GM19351 (cell line): Measurements from ENCODE around the gene POLR1C.
"Not testable (repeated sequence)": the region's sequence is repeated elsewhere in the genome, so short reads cannot be mapped to it uniquely, and the experiment has no call there.

ENCODE experiments used
- ATAC-seq: cut with Tn5 transposase; IDR thresholded peaks from one replicate; pipeline ENCODE4 v1.9.1; 2021; ENCODE audit warnings: mild to moderate bottlenecking, moderate library complexity; ENCODE audit not compliant: unreplicated experiment

POLR1C gene

DNA sequence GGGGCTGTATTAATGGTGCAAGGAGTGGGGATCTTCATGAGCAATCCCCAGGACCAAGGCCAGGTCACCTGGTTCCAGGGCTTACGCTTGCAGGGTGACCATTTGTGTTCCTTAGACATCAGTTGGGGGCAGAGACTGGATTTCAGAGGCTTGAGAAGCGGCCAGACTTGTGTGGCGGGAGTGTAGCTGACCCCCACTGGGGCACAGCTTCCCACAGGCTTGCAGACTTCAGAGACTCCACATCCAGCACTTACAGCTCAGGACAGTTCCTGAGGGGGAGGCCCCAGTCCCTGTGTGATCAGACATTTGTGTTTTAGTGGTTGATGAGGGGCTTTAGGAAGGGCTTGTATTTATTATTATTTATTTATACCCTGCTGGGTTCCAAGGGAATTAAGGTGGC, 24.2 kb upstream of the POLR1C start:
- ATAC-seq: no peak

DNA sequence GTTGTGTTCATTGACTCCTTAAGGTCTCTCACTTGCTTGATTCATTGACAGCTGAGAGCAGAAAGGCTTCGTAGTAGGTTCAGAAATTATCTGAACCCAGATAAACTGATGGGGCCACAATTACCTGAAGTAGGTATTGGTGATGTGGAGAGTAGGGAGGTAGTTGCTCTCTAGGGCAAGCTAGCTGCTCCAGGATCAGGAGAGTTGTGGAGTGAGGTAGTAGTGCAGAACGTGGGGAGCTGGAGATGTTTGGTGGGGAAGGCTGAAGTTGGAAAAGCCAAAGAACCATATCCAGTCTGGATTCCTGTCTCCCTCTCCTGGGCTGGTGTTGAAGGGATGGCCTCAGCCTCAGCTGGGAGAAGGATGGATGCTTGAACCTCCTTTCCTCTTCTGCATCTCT, 23.7 kb upstream of the POLR1C start:
- ATAC-seq: no peak

DNA sequence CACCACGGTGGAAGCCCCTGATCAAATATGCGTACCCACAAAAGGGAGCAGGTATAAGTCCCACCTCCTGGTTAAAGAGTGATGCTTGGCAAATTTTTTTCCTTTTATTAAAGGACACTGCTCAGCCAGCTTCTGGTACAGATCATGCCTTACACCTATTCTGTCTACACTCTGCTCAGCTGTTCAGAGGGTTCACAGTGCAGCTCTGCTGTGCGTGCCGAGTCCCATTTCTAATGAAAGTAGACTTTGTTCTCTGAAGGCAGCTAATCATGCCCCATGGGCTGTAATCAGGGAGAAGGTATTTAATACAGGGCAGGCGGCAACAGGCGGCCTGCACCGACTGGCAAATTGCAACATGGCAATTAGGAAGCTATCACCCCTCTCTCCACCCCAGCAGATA, 23.1 kb upstream of the POLR1C start:
- ATAC-seq: no peak

DNA sequence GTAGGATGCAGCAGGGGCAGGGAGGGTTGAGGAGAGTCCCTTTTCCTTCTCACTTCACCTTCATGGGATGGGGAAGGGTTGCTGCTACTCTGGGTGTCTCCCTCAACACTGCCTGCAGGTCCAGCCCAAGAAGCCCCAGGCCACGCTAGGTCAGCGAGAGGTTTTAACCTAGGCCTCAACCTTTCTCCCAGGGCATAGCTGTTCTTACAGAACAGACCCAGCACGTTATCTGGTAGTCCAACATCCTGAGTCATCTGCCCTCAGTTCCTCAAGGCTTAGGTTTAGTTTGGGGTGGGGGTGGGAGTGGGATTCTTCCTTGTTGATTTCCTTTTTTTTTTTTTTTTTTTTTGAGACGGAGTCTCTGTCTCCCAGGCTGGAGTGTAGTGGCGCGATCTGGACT, 22.6 kb upstream of the POLR1C start:
- no peak for ATAC-seq

DNA sequence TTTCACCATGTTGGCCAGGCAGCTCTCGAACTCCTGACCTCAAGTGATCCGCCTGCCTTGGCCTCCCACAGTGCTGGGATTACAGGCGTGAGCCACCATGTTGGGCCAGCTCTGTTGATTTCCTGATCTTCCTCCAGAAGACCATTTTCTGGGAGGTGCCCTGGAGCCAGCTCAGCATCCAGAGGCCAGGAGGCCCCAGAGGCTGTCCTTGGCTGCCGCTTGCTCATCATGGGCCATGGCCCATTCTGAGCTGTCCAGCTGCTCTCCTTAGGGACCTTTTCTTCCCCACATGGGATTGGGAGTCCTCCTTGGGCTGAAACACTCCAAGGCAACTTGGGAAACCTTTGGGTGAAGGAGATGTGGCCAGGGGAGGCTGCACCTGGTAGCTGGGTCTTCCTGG, 22.1 kb upstream of the POLR1C start:
- ATAC-seq: no peak

DNA sequence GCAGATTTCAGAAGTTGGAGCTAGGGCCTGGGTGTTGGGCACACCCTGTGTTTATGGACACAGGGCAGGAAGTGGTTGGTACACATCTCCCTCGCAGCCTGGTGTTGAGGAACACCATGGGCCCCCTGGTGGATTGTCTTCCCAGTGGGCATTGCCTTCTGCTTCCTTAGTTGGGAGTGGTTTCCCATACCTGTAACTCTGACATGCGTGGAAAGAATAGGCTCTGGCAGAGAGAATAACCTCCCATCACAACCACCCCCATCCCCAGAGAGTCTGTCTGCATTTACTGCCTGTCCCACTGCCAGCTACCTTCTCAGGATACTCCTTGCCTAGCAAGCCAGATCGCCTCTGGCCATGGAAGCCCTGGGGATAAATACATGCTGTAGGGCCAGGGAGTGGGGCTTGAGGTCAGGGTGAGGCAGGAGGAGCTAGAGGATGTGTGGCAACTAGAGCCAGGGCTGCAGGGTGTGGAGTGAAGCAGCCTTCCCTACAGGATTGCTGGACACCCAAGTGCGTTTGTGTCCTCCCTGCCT, 21.4 kb upstream of the POLR1C start:
- ATAC-seq: no peak

DNA sequence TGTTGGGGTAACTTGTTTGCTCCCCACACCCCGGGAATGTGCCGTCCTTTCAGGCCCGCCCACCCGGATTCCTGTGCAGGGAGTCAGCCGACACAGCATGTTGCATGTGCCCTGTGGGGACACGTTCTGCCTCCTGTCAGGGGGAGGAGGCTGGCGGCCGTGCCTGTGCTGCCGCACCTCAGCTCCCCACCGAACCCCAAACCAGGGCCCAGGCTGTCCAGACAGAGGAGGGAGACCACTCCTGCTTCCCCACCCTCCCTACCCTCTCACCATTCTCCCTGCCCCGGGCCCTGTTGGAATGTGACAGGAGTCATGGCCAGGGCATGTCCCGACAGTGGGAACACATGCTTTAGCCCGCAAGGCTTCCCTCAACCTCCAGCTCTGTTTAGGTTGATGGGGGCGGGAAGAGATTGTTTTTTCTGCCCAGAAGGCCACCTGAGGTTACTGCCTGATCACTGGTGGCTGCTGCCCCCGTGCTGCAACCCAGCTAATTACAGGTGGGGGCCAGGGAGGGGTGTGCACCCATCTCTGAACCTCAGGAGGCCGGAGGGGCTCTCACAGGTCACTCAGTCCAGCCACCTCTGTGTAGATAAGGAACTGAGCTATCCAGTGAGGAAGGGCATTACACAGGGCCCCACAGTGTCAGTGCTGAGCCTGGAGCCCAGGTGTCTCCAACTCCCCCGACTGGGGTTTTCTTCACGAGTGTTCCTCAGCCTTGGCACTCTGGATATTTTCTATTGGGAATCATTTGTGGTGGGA, 20.3 kb upstream of the POLR1C start:
- no peak for ATAC-seq

DNA sequence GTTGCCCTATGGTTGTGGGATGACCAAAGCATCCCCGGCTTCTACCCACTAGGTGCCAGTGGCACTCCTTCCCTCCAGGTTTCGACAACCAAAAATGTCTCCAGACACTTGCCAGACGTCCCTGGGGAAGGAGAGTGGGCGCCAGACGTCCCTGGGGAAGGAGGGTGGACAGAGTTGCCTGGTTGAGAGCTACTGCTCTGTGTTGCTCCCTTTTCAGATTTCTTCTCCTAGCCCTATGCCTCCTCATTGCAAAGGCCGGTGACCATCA, 19.8 kb upstream of the POLR1C start:
- no peak for ATAC-seq

DNA sequence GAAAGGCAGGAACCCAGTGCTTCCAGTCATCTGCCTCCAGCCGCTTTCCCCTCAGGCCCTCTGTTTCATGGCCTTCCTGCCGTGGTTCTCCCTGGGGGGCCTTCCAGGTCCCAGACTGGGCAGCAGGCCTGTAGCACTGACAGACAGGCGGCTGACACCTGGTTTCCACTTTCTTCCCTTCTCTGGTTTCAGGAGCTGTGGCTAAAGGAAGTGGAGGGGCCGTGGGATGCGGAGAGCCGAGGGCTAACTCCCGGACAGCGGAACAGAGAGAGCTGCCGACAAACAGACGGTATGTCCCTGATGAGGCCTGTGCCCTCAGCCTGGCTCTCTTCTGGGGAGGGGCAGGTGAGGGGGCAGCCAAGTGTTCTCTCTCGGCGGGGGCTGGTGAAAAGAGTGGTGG, 19.2 kb upstream of the POLR1C start:
- no peak for ATAC-seq

DNA sequence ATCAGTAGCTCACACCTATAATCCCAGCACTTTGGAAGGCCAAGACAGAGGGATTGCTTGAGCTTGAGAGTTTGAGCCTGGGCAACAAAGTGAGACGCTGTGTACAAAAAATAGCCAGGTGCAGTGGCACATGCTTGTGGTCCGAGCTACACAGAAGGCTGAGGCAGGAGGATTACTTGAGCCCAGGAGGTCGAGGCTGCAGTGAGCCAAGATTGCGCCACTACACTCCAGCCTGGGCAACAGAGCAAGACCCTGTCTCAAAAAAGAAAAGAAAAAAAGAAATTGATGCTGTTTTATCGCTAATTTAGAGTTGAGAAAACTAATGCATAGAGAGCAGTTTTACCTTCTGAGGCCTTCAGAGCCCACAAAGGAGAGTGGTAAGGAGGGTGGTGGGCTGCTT, 18.6 kb upstream of the POLR1C start:
- ATAC-seq: not testable (repeated sequence)

DNA sequence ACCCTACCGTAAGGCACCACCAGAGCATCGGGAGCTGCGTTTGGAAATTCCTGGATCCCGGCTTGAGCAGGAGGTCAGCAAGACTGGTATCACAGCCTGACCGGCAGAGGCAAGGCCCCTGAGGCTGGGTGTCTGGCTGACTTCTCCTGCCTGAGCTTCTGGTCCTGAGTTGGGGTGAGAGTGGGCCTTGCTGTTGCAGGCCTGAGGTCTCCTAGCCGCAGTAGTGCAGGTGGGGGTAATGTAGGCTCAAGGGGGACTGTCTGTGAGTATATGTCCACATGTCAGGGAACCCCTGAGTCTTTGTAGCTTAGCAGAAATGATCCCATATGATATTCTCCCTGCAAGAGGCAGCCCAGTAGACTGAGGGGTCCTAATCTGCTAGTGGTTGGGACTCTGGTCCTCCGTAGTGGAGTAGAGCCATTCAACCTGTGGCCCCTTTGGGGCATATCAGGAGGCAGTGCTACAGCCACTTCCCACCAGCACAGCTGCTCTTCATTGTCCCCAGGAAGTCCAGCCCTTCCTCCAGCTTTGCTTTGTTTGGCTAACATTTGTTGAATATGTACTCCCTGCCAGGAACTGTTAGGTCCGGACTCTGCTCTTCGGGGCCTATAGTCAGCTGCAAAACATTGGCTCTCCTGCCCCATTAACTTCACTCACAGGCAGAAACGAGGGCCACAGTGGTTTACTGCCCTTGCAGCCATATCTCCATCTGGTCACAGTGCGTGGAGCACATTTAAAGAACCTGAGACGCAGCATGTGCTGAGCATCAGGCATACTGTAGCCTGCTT, 17.7 kb upstream of the POLR1C start:
- no peak for ATAC-seq

DNA sequence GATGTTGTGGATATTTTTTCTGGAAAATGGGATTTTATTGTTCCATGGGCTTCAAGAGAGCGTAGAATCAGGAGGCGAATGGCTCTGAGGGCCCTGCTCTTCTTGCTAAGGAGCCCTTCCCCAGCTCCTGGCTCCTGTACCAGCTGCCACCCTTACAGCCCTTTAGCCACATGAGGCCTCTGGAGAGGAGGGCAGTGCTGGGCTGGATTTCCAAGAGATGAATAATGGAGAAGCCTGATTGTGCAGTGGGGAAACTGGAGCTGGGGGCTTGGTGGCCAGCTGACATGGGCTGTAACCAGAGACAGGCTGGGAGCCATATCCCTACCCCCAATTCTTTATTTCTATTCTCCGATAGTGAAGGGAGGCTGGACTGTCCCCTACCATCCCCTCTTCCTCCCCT, 16.0 kb upstream of the POLR1C start:
- no peak for ATAC-seq

DNA sequence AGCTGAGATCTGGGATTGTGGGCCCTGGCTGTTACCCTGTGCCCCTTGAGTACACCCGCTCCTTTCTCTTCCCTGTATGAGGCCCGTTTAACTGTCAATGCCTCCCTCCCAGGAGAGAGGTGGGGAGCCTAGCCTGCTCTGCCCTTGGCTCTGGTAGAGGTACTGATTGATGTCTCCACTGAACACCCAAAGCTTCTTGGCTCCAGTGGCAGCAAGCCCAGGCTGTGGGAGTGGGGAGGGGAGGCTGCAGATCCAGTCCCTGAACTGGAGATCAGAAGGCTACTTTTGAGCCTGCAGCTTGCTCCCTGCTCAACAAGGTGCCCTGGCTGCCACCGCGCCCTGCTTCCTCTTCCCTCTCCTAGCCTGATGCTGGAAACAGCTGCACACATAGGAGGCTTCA, 14.2 kb upstream of the POLR1C start:
- no peak for ATAC-seq

DNA sequence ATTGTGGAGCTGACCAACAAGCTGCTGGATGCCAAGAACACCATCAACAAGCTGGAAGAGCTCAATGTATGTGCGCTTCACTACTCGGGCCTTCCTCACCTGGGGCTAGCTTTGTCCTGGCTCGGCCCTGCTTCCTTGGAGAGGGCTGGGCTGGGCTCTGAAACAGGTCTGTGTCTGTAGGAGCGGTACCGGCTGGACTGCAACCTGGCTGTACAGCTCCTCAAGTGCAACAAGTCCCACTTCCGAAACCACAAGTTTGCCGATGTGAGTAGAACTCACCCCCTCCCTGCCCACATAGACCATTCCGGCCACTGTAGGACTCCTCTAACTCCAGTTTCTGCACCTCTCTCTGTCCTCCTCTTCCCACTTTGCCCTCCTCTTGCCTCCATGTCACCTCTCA, 13.4 kb upstream of the POLR1C start:
- no peak for ATAC-seq

DNA sequence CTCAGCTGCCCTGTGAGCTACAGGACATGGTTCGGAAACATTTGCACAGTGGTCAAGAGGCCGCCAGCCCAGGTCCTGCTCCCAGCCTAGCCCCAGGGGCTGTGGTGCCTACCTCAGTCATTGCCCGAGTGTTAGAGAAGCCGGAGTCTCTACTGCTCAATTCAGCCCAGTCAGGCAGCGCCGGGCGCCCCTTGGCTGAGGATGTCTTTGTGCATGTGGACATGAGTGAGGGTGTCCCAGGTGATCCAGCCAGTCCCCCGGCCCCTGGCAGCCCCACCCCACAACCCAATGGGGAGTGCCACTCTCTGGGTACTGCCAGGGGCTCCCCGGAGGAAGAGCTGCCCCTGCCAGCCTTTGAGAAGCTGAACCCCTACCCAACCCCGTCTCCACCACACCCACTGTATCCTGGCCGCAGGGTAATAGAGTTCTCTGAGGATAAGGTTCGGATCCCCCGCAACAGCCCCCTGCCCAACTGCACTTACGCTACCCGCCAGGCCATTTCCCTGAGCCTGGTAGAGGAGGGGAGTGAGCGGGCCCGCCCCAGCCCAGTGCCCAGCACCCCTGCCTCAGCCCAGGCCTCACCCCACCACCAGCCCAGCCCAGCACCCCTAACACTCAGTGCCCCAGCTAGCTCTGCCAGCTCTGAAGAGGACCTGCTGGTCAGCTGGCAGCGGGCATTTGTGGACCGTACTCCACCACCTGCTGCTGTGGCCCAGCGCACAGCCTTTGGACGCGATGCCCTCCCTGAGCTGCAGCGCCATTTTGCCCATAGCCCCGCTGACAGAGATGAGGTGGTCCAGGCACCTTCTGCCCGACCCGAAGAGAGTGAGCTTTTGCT, 11.9 kb upstream of the POLR1C start:
- ATAC-seq: no peak

DNA sequence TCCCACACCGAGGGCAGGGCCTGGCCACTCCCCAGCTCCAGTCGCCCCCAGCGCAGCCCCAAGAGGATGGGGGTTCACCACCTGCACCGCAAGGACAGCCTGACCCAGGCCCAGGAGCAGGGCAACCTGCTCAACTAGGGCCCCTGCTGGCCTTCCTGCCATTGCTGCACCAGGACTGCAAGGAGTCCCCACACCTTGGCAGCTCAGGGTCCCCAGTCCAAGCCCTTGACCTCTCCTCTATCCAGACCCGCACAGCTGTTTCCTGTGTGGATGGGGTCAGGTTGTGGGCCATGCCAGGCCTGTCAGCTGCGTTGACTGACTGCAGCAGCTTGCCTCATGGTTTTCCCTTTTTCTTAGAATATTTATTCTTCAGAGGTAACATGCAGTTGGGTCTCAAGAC, 11.2 kb upstream of the POLR1C start:
- ATAC-seq: no peak

DNA sequence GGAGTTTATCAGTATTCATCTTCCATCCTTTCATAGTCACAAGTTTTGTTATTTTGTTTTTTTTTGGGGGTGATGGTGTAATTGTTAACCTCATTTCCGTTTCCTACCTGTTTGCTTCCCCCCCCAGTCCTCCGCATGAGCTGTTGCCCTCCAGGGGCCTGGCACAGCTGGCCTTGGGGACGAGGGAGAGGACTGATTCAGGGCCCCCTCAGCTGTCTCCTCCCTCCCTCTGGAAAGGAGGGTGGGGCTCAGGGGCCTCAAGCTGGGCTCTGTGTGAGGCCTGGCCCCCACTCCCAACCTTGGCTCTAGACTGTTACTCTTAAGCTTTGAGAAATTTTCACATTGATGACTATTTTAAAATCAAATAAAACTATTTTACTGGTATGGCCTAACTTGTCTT, 10.7 kb upstream of the POLR1C start:
- no peak for ATAC-seq

DNA sequence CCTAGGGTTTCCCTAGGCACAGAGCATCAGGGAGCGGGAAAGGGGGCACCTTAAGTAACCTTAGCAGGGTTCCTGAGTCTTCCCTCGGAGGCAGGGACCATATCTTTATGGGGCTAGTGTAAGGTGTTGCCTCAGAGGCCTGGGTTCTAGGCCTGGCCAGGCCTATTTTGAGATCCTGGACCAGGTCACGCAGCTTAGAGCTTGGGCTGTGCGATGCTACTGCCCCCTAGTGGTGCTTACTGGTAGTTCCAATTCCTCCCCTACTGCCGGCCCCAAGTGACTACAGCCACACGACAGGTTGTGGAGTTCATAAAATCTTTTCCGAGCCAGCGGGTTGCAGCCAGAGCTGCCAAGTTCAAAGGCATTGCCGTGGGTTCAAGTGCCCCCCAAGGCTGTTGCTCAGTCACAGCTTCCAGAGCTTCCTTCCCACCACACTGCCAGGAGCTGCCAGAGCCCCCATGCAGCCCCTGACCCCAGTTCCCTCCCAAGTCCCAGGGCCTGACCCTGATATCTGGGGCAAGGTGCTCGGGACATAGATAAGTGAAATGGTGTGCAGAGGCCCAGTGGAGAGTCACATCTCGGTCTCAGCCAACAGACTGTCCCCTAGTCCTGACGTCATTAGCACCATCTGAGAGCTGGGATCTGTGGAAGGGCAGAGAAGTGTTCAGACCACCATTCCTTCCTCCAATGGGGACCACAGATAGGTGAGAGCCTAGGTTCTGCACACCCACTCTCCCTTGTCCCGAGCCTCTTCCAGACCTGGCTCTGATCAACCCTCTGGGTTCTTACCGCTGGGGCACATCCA, 10.0 kb upstream of the POLR1C start:
- ATAC-seq: peak; percentile 68

DNA sequence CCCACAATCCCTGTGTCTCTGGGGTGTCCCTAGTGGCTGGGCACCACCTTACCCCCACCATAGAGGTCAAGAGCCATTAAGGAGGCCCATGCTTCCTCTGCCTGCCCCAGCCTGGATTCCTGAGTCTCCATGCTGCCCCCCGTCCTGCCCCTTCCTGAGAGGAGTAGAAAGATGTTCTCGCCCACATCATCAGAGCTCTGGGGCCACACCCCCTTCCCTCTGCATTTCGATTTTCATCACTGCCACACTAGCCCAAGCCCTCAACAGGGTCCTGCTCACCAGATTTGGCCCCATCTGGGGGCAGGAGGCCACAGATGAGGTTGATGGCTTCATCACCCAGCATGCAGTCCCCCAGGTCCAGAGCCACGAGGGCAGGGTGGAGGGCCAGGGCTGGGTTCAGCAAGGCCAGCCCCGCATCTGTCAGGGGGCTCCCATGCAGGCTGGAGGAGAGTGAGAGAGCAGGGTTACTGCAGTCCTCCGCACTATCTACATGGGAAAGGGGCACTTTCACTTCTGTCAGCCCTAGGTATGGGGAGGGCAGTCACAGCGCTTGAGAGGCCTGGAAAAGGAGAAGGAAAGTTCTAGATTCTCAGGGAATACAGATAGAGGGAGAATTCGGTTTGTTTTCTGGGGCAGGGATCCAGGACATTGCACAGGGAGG, 8.3 kb upstream of the POLR1C start:
- no peak for ATAC-seq
